ENCODE data around the gene DEFB132.

DNA sequence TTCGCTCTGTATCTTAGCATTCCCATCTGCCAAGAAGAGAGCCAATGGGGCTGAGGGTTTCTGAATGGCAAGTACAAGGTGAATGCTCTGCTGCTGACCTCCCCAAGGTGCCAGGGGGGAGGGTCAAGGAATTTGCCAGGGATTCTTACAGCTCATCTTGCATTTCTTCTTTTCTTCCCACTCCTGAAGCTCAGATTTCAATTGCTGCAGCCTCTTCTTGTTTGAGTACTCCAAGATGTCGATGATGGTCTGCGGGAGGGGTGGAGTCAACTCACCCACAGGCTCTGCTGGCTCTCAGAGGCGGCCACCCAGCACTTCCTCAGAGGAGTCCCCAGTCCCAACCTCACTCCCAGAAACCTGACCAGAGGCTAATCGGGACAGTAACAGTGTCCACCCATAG, 20.7 kb downstream of the DEFB132 start:
- TF ChIP-seq, protein P1, sequence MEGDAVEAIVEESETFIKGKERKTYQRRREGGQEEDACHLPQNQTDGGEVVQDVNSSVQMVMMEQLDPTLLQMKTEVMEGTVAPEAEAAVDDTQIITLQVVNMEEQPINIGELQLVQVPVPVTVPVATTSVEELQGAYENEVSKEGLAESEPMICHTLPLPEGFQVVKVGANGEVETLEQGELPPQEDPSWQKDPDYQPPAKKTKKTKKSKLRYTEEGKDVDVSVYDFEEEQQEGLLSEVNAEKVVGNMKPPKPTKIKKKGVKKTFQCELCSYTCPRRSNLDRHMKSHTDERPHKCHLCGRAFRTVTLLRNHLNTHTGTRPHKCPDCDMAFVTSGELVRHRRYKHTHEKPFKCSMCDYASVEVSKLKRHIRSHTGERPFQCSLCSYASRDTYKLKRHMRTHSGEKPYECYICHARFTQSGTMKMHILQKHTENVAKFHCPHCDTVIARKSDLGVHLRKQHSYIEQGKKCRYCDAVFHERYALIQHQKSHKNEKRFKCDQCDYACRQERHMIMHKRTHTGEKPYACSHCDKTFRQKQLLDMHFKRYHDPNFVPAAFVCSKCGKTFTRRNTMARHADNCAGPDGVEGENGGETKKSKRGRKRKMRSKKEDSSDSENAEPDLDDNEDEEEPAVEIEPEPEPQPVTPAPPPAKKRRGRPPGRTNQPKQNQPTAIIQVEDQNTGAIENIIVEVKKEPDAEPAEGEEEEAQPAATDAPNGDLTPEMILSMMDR (IDR thresholded peaks at IDR 0.05): no peak
- TF ChIP-seq POLR2A (IDR thresholded peaks at IDR 0.05) (no peak), EP300 (IDR thresholded peaks at IDR 0.05) (no peak)

Measured in suprapubic skin (tissue), 3 donors.